NCI-H510A (cell line): ENCODE results near the gene XDH.

ENCODE experiments used
- DNase-seq: peaks from one replicate; lab custom pipeline; 2025; lab: John Stamatoyannopoulos, UW

The XDH gene

GRCh38 chr2:31365348-31365747 lies 49.2 kb downstream of the XDH start:
- no peak for DNase-seq

DNA sequence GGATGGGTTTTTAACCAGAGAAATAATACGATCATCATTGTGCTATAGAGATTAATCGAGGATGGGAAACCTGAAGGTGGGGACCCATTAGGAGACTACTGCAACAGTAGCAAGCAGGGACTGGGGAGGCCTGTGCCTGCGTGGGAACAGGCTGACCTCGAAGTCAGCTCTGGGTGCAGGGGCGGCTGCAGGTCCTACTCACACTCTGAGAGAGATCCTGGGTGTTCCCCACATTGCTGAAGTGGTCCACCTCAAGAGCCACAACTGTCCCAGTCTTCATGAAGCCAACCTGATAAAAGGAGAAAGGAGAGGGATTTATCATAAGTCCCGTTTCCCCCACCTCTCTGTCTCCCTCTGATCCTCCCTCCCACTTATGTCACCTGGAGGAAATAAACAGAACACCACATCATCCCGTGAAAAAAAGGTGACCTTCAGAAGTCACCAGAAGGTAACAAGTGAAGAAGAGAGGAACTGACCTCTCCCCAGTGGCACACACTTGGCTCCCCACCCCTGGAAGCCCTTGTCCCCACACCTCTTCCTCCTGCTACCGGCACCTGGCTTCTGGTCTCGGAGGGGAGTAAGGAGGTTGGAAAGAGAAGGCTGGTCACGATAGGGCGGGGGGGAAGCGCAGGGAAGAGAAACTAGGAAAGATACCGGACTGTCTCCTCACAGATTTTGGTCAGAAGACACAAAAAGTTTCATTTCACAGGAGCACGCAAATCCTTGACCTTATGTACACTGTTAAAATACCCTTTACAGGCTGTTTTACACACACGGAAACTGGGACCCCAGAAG lies 50.4 kb downstream of the XDH start:
- DNase-seq, result no peak

GRCh38 chr2:31362581-31362980 lies 52.0 kb downstream of the XDH start:
- no peak for DNase-seq

- no peak for DNase-seq
These were observed 55.3 kb downstream of the XDH start for GRCh38 chr2:31359229-31359628.

DNA sequence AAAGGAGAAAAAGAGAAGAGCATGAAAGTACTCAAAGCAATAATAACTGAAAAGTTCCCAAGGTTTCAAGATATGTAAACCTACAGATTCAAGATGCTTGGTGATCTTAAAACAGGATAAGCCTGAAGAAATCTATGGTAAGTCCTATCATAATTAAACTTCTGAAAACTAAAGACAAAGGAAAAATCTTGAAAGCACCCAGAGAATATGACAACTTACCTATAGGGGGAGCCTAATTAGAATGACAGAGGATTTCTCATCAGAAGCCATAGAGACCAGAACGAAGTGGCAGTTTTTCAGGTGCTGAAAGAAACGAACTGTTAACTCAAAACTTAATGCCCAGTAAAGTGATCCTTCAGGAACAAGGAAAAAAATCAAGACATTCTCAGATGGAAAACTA lies 59.7 kb downstream of the XDH start:
- no peak for DNase-seq

GRCh38 chr2:31353179-31353578 lies 61.4 kb downstream of the XDH start:
- DNase-seq, result no peak

- DNase-seq, result no peak
These were observed 64.9 kb downstream of the XDH start for GRCh38 chr2:31349684-31350083.

- DNase-seq, result no peak
These were observed 65.4 kb downstream of the XDH start for GRCh38 chr2:31349160-31349559.

GRCh38 chr2:31348618-31349017 lies 65.9 kb downstream of the XDH start:
- no peak for DNase-seq

- DNase-seq, result no peak
These were observed 66.8 kb downstream of the XDH start for GRCh38 chr2:31347750-31348149.

DNA sequence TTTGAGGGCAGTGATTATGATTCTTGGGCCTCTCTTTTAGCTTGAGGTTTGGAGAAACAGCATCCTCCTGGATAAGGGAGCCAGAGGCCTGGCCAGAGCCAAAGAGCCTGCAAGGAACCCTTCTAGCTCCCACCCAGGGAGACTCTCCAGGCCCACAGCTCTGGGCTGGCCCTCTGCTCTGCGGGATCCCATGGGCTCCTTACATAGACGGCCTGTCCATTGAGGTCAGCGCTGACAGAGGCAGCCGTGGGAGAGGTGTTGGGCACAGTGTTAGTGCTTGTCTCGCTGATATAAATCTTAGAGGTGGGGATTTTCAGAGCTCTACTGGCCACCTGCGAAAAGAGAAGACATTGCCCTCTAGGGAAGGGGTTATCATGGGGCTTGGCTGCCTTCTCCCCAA lies 67.2 kb downstream of the XDH start:
- DNase-seq, result no peak

GRCh38 chr2:31344447-31344846 lies 70.1 kb downstream of the XDH start:
- no peak for DNase-seq

- no peak for DNase-seq
These were observed 73.2 kb downstream of the XDH start for GRCh38 chr2:31341351-31341750.

DNA sequence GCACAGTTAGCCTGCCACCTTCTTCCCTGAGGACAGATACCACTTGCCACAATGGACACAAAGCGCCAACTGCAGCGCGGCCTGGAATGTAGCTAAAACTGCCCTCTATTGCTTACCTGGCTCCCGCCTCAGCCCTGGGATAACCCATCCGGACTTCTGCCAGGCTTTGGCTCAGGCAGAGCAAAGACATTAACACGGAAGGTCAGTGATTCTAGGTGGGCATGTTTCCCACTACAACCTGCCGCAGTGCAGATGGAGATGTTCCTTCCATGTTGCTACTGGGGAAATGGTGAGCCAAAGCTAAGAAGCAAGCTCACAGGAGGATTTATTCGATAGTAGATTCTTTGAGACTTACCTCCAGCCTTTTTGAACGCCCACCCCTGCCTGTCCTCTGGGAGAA lies 74.8 kb downstream of the XDH start:
- DNase-seq, result no peak

- DNase-seq, result no peak
These were observed 76.7 kb downstream of the XDH start for GRCh38 chr2:31337860-31338259.

- no peak for DNase-seq
These were observed 77.3 kb downstream of the XDH start for GRCh38 chr2:31337197-31337596.

DNA sequence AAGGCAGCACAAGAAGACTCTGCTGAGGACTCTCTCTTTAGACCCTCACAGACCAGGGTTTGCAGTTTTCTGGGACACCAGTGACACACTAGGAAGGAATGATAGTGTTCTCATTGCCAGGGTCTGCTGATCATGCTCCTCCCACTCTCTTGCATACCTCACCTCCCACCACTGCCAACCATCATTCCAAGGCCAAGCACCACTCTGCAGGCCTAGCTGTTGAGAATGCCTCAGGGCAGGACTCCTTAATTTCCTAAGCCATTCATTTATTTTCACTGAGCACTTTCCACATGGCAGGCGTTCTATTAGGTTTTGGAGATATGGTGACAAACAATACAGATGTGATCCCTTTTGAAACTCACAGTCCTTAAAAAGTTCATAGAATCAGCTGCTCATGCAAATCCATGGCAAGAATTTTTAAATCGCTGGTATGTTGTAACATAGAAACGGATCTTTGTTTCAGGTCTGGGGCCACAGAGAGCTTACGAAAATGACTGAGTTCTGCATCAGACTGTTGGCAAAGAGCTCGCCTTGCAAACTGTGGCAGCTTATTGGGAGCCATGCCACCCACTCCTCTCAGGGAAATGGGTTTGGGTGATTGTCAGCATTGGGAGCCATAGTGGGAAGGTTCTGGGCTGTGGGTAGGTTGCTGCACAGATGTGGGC lies 78.5 kb downstream of the XDH start:
- DNase-seq, result no peak

- no peak for DNase-seq
These were observed 80.1 kb downstream of the XDH start for GRCh38 chr2:31334311-31335026.

DNA sequence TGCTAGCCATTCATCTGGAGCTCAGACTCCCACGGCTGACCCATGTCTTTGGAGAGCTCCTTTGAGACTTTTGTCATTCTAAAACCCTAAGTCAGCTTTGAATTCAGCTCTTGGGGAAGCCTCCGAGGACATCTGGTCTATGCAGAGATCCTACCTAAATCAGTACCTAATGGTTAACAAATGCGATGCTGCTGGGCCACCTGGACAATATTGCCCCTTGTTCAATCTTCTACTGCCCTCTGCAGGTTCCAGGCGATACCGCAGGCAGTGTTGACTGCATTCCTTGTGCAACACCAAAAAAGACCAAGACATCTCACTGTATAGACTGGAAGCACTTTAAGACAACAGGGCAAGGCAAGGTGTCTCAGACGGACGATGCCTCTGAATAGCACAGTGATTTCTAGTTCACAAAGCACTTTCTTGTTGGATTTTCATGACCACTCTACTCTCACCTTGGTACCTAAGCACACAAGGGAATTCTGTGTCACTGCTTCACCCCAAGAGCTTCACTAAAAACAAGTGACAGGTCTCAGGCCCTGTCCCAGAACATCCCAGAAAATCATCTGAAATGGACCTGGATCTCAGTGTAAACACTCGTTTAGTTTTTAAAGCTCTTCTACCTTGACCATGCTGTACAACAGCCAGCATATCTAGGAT lies 80.9 kb downstream of the XDH start:
- DNase-seq, result peak; percentile 25

- DNase-seq, result no peak
These were observed 81.5 kb downstream of the XDH start for GRCh38 chr2:31333046-31333445.

- DNase-seq, result no peak
These were observed 82.0 kb downstream of the XDH start for GRCh38 chr2:31332521-31332920.

DNA sequence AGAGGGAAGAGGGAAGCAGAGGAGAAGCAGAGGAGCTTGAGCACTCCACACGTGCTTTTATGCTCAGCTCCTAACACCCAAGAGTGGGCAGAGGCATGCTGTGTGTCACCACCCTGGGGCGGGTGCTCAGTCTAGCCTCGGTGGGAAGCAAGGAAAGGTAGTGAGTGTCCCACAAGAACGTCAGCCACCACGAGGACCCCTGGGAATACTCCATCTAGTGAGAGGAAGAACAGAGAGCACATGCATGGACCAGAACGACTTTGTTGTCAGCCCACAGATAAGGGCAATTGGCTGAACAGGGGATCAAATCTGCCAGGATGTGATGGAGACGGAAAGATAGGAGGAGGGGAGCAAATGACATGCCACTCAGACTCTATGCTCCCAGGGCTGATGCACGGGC lies 83.4 kb downstream of the XDH start:
- DNase-seq, result no peak
